ENCODE results near the gene SELENOM. TPM values are rescaled to one million over a fixed set of nuclear protein-coding genes. Genes with fewer than 3 reads are reported as not detected.

SELENOM gene
- total and polyA plus RNA-seq, 2 of the 8 experiments (the other 6 are each of a cell fraction or from before 2014, with no cell fraction given): 22.7 to 40.0 TPM

DNA sequence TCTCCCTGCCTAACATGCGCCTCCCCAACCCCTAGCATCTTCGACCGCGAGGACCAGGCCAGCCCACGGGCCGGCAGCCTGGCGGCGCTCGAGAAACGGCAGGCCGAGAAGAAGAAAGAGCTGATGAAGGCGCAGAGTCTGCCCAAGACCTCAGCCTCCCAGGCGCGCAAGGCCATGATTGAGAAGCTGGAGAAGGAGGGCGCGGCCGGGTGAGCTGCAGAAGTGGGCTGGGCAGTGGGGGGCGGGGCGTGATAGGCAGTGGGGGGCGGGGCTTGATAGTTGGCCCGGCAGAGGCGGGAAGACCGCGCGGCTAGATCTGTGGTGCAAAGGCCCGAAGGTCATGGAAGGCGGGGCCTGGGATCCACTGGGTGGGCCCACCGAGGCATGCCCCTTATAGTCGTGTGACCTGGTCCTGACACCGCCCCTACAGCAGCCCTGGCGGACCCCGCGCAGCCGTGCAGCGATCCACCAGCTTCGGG, 8.7 kb downstream of the SELENOM start (continued):
- peak; percentile 71; the same call in 1 of the 2 replicates for TF ChIP-seq TAF1 (IDR thresholded peaks at IDR 0.05; ENCODE audit: low read depth, low read length)
- TF ChIP-seq, protein P1, sequence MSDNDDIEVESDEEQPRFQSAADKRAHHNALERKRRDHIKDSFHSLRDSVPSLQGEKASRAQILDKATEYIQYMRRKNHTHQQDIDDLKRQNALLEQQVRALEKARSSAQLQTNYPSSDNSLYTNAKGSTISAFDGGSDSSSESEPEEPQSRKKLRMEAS (IDR thresholded peaks at IDR 0.05): peak; percentile 39; the same call in 1 of the 2 replicates
- no peak for TF ChIP-seq CBX8 (IDR thresholded peaks at IDR 0.05; ENCODE audit: borderline replicate concordance, low read depth, low read length)
- TF ChIP-seq JUN (IDR thresholded peaks at IDR 0.05; ENCODE audit: low read depth, low read length): no peak
- TF ChIP-seq, protein P2, sequence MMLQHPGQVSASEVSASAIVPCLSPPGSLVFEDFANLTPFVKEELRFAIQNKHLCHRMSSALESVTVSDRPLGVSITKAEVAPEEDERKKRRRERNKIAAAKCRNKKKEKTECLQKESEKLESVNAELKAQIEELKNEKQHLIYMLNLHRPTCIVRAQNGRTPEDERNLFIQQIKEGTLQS (IDR thresholded peaks at IDR 0.05; ENCODE audit: insufficient read depth, low read depth, low read length): no peak
- no peak for TF ChIP-seq ZNF274 (IDR thresholded peaks at IDR 0.05; ENCODE audit: borderline replicate concordance, extremely low read depth, low read length)
- TF ChIP-seq EP300 (IDR thresholded peaks at IDR 0.05; ENCODE audit: borderline replicate concordance in 1 of 2, low read depth in 2 of 2, low read length in 2 of 2): no peak
- TF ChIP-seq CREB1 (IDR thresholded peaks at IDR 0.05): no peak
- no peak for TF ChIP-seq KDM1A (IDR thresholded peaks at IDR 0.05; ENCODE audit: borderline replicate concordance, low read length)
- no peak for TF ChIP-seq SP4 (IDR thresholded peaks at IDR 0.05; ENCODE audit: low read length)
- no peak for TF ChIP-seq BACH1 (IDR thresholded peaks at IDR 0.05; ENCODE audit: low read length)
- TF ChIP-seq RFX5 (IDR thresholded peaks at IDR 0.05; ENCODE audit: borderline replicate concordance, low read depth, low read length): no peak
- TF ChIP-seq, protein P3, sequence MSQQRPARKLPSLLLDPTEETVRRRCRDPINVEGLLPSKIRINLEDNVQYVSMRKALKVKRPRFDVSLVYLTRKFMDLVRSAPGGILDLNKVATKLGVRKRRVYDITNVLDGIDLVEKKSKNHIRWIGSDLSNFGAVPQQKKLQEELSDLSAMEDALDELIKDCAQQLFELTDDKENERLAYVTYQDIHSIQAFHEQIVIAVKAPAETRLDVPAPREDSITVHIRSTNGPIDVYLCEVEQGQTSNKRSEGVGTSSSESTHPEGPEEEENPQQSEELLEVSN (IDR thresholded peaks at IDR 0.05): peak; percentile 84
- TF ChIP-seq ASH2L (IDR thresholded peaks at IDR 0.05; ENCODE audit: low read length): peak; percentile 29
- no peak for TF ChIP-seq GTF2F1 (IDR thresholded peaks at IDR 0.05; ENCODE audit: borderline replicate concordance, low read depth, low read length)
